Measurements from ENCODE around the gene KCNJ9. TPM values are rescaled to one million over a fixed set of nuclear protein-coding genes. Genes with fewer than 3 reads are reported as not detected.
A peak's percentile ranks its signal among the peaks of the same experiment; 100 is the strongest.

Gene KCNJ9
- total and polyA plus RNA-seq, 3 donors from 2014 or later, result 0.37 to 0.68 (median 0.55) TPM

DNA sequence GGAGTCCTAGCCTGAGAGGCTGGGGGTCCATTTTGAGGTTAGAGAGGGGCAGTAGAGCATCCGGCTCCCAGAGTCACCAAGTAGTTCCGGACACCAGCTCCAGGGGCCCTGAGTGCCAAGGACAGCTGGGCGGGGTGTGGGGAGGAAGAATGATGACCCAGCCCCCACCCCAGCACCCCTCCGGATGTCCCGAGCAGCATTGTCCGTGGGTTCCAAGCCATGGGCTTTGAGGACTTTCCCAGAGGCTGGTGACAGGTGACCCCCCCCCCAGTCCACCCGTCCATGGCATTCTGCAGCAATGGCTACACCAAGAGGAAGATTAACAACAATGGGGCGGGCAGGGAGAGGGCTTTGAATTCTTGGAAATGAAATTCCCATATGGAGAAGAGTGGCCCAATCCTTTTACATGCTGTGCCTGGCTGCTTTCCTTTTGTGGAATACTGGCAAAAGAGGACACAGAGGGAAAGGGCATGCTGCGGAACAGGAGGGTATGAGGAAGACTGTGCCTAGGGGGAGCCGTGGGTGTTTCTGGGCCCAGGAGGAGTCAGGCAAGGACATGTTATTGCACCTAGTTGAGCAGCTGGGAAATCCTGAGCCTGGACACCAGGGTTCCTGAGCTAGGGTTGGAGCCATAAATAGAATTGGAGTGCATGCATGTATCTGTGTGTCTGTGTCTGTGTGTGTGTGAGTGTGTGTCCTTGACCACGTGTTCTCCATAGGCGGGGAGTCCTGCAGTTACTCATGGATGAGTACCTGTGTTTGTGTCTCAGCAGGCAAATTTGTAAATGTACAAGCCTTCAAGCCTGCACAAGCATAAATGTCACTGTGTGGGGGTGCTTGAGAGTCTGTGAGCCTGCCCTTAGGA is 35.2 kb downstream of the KCNJ9 start:
- intact Hi-C loops (cut with DNase I; ENCODE audit: low total_unique reads), result no loop called here
- Histone ChIP-seq H3K36me3 (ENCODE audit: low read depth, missing control alignments) (no peaks in the 10 kb centered on the region), H3K4me3 (peak overlapping the region; percentile 6 to 48), H3K27ac (peak overlapping the region; percentile 55 to 72), H3K27me3 (no peaks in the 10 kb centered on the region), H3K4me1 (peaks cover 58% of the 10 kb centered on the region), H3K9me3 (no peaks in the 10 kb centered on the region)
- TF ChIP-seq POLR2A (IDR thresholded peaks at IDR 0.05), result no peak
- TF ChIP-seq, protein P1, sequence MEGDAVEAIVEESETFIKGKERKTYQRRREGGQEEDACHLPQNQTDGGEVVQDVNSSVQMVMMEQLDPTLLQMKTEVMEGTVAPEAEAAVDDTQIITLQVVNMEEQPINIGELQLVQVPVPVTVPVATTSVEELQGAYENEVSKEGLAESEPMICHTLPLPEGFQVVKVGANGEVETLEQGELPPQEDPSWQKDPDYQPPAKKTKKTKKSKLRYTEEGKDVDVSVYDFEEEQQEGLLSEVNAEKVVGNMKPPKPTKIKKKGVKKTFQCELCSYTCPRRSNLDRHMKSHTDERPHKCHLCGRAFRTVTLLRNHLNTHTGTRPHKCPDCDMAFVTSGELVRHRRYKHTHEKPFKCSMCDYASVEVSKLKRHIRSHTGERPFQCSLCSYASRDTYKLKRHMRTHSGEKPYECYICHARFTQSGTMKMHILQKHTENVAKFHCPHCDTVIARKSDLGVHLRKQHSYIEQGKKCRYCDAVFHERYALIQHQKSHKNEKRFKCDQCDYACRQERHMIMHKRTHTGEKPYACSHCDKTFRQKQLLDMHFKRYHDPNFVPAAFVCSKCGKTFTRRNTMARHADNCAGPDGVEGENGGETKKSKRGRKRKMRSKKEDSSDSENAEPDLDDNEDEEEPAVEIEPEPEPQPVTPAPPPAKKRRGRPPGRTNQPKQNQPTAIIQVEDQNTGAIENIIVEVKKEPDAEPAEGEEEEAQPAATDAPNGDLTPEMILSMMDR (IDR thresholded peaks at IDR 0.05), result no peak
- 45 to 59% methylated on average over 8 to 12 of the region's 12 CpGs for WGBS, 2 donors
- peak; percentile 50 for DNase-seq

DNA sequence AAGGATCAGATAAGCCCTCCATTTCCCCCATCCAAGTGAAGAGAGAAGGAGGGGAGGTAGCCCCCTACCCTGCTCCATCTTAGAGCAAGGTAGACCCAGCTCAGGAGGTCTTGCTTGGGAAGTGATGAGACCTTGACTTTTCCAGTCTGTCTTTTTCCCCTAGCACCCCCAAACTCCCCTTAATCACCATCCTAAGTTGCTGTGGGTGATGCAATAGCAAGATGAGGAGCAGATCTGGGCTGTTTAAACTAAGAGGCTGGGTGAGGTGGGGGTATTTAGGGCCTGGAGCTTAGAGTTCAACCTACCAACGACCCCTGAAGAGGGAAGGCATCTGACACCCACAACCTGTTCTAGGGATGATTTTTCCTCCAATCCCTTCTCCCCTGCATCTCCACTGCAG is 36.0 kb downstream of the KCNJ9 start:
- Histone ChIP-seq H3K27ac (no peak overlapping the region), H3K4me1 (peaks cover 52% of the 10 kb centered on the region), H3K4me3 (peak overlapping the region in 1 of 2 donors; percentile 48)

DNA sequence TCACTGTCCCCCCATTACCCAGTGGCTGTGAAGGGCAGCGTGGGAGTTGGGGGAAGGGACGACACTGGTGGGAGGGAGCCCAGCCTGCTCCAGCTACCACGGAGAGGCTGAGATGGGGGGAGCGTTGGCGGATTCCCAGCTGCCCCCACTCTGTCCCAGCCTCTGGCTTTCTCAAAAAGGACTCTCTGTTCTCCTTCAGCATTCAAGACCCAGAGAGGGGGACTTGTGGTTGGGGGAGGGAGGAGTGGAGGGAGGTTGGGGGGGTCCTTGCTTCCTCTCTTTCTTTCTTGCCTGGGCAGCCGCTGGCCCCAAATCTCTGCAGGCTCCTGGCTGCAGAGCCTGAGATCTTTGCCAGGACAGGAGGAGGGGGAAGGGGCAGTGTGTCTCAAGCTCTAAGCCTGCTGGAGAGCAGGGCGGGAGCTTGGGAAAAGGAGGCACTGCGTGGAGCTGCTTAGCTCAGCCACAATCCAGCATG is 36.4 kb downstream of the KCNJ9 start:
- no peak overlapping the region for H3K27ac ChIP-seq
- H3K4me3 ChIP-seq, result peak overlapping the region in 1 of 2 donors; percentile 48
- TF ChIP-seq, protein P1 (IDR thresholded peaks at IDR 0.05), result no peak
- no peak for TF ChIP-seq POLR2A (IDR thresholded peaks at IDR 0.05)
- DNase-seq, result peak; percentile 84
- H3K36me3 ChIP-seq (ENCODE audit: low read depth, missing control alignments), result no peaks in the 10 kb centered on the region
- 29 to 34% methylated on average over 7 to 8 of the region's 8 CpGs for WGBS, 2 donors
- H3K9me3 ChIP-seq, result no peaks in the 10 kb centered on the region
- H3K27me3 ChIP-seq, result no peaks in the 10 kb centered on the region
- H3K4me1 ChIP-seq, result peaks cover 48% of the 10 kb centered on the region
- intact Hi-C loops (cut with DNase I; ENCODE audit: low total_unique reads), result no loop called here

More for the DNA sequence above, 36.0 kb downstream of the KCNJ9 start:
- Histone ChIP-seq H3K9me3 (no peaks in the 10 kb centered on the region), H3K36me3 (ENCODE audit: low read depth, missing control alignments) (no peaks in the 10 kb centered on the region), H3K27me3 (no peaks in the 10 kb centered on the region)
- intact Hi-C loops (cut with DNase I; ENCODE audit: low total_unique reads), result no loop called here
- no peak for TF ChIP-seq POLR2A (IDR thresholded peaks at IDR 0.05)
- TF ChIP-seq, protein P1 (IDR thresholded peaks at IDR 0.05), result no peak
- DNase-seq, result no peak
- 10 to 21% methylated on average over 1 of the region's 1 CpG for WGBS, 2 donors

DNA sequence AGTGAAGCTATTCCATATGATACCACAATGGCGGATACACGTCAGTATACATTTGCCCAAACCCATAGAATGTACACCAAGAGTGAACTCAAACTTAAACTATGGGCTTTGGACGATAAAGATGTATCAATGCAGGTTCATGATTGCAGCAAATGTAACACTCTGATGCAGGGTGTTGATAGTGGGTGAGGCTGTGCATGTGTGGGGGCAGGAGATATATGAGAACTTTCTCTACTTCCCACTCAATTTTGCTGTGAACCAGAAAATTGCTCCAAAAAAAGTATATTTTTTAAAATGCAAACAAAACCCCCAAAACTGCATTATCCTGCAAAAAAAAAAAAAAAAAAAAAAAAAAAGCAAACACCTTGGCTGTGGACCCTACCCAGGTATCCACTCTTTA is 37.6 kb downstream of the KCNJ9 start:
- no peak for DNase-seq
- intact Hi-C loops (cut with DNase I; ENCODE audit: low total_unique reads), result no loop called here
- Histone ChIP-seq H3K4me3 (no peak overlapping the region), H3K36me3 (ENCODE audit: low read depth, missing control alignments) (no peaks in the 10 kb centered on the region), H3K27me3 (no peaks in the 10 kb centered on the region), H3K27ac (no peak overlapping the region), H3K4me1 (peaks cover 38% of the 10 kb centered on the region), H3K9me3 (no peaks in the 10 kb centered on the region)
- WGBS, 2 donors, result 49 to 74% methylated on average over 3 of the region's 3 CpGs
- no peak for TF ChIP-seq POLR2A (IDR thresholded peaks at IDR 0.05)
- TF ChIP-seq, protein P1 (IDR thresholded peaks at IDR 0.05), result no peak
